ENCODE data around the gene HHATL.

Gene HHATL

GRCh38 chr3:42662813-42663535, 39.6 kb downstream of the HHATL start:
- FAIRE-seq: no peak

GRCh38 chr3:42662037-42662812, 40.4 kb downstream of the HHATL start:
- FAIRE-seq: no peak

GRCh38 chr3:42661593-42662022, 41.0 kb downstream of the HHATL start:
- no peak for FAIRE-seq

DNA sequence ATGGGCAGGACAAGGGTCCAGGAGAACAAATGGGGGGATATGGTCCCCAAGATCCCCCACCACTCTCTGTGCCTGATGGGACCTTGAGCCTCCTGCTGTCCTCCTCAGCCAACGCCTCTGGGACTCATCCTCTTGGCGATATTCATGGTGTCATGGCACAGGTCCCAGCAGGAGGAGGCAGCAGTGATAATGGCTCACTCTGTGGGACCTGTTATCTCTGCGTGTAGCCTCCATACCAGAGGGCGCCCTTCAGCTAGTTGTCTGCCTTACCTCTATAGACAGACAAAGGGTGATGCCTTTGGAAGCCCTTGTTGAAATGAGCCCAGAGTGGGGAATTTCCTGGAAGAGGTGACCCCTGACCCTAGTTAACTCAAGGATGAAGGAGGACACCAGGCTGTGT, 41.7 kb downstream of the HHATL start:
- no peak for FAIRE-seq

DNA sequence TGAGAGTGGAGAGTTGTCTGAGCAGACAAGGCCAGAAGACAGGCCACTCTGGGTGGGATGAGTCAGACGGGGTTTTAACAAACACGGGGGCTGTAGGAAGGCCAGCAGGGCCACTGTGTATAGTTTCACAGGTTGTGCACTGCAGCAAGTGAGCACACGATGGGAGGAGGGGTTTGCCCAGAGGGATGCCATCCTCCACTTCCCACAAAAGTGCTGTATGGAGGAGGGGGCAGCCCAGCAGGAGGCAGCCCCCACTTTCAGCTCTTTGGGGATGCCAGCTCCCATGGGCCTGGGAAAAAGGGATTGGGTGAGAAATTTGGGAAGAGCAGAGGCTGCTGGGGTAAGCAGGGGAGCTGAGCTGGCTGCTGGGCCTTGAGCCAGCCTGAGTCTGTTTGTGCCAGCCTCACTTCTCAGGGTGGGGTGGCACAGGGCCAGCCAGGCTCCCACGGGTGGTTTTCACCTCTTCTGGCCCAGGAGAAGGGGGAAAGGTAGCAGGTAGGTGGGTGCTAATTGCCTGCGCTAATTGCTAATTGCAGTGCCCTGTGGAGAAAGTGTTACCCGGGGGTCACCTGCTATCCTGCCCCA, 42.4 kb downstream of the HHATL start:
- FAIRE-seq: no peak

- FAIRE-seq: no peak
Measured at GRCh38 chr3:42659451-42660130, 43.0 kb downstream of the HHATL start.

DNA sequence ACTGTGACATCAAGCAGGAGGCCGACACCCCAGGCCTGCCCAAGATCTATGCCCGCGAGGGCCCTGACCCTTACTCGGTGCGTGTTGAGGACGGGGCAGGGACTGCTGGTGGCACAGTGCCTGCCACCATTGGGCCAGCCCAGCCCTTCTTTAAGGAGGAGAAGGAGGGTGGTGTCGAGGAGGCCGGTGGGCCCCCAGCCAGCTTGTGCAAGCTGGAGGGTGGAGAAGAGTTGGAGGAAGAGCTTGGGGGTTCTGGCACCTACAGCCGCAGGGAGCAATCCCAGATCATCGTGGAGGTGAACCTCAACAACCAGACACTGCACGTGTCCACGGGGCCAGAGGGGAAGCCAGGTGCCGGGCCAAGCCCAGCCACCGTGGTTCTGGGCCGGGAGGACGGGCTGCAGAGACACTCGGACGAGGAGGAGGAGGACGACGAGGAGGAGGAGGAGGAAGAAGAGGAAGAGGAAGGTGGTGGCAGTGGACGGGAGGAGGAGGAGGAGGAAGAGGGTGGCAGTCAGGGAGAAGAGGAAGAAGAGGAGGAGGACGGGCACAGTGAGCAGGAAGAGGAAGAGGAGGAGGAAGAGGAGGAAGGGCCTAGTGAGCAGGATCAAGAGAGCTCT, 43.7 kb downstream of the HHATL start:
- no peak for FAIRE-seq

DNA sequence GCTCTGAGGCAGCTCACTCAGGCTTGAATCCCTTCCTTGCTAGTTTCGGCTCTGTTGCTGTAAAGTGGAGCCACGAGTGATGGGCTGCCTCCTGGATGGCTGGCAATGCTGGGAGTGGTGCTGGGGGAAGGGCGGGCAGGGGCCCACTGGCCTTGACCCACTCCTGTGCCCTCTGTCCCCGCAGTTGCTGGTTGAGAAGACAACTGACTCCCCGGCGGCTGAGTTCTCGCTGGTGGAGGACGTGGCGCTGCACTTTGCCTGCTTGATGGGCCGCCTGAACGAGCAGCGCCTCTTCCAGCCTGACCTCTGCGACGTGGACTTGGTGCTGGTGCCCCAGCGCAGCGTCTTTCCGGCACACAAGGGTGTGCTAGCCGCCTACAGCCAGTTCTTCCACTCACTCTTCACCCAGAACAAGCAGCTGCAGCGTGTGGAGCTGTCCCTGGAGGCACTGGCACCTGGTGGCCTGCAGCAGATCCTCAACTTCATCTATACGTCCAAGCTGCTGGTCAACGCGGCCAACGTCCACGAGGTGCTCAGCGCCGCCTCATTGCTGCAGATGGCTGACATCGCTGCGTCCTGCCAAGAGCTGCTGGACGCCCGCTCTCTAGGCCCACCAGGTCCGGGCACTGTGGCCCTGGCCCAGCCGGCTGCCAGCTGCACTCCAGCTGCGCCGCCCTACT, 44.4 kb downstream of the HHATL start:
- no peak for FAIRE-seq

DNA sequence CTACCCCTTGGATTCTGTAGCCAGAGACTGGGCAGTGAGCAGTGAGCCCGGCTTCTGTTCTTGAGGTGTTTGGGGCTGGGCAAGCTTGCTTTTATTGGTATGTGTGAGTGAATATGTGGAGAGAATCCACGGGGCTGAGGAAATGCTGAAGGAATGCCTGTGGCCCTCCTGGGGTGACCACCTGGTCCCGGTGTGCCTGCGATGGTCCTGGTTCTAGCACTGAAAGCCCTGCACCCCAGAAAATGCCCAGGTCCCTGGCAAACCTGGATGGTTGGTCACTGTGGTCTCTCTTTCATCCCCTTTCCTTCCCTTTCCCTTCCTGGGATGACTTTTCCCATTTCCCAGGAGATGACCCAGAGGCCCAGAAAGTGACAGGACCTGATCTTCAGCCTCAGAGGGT, 44.9 kb downstream of the HHATL start:
- no peak for FAIRE-seq

DNA sequence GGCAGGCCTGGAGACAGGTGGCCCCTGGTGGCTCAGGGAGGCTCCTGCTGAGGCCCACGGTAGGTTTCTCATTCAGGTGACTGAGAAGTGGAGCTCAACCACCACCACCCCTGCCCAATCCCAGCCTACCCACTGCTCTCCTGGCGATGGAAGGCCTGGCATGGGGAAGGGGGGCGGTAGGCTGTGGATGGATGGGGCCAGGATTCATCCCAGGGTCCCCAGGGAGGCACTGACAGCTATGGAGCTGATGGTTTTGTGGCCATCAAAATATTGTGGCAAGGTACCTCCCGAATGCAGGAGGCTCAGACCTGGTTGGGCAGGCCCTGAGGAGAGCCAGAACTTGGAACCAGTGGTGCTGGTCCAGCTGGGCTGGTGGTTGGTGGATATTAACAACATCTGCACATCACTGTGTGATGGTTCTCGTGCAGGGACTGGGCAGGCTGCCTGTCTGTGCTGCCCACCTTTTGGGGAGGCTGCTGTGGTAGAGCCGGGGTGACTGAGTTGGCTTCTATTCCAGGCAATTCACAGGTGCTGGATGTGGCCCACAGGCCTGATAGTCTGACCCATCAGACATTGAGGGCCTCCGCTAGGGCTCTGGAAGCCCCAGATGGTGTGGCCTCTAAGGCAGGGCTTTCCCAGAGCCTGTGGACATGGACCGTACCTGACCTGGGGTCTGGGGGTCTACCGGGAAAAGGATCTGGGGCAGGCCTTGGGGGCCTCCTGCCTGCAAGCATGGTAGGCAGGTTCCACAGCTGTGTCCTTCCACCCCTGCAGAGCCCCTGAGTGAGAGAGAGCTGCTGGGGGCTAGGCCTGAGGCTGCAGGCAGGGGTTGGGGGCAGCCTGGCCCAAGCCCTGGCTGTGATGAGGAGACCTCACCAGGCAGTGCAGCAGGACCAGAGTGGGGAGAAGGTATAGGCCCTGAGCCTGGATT, 45.7 kb downstream of the HHATL start:
- no peak for FAIRE-seq

DNA sequence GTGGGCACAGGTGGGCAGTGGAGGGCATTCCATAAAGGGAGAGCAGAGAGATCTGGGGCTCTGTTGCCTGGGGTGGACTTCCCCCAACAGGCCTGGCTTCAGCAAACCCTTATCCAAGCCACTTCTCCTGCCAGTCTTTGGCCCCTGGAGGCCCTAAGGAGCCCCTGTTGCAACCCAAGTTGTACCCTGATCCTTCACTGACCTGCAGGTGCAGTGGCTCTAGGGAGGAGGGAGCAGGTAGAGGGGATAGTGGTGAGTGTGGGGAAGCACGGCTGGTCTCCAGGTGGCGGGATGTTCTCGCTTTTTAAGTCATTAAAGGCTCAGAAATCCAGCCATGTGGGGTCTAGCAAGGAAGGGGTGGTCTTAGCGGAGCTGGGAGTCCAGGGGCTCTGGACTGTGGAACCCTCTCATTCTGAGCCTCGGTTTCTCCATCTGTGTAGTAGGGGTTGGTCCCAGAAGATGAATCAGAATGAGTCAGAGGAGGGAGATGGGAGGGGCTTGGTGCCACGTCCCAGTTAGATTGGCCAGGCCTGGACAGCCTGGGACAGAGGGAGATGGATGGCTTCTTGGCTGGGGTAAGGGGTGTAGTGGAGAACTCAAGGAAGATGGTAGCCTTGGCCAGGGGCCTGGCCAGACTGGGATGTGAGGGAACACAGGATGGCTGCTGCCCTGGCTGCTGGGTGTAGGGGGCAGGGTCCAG, 46.5 kb downstream of the HHATL start:
- FAIRE-seq: no peak

- no peak for FAIRE-seq
Measured at GRCh38 chr3:42655331-42655888, 47.2 kb downstream of the HHATL start.

GRCh38 chr3:42654331-42655201, 48.0 kb downstream of the HHATL start:
- FAIRE-seq: no peak

DNA sequence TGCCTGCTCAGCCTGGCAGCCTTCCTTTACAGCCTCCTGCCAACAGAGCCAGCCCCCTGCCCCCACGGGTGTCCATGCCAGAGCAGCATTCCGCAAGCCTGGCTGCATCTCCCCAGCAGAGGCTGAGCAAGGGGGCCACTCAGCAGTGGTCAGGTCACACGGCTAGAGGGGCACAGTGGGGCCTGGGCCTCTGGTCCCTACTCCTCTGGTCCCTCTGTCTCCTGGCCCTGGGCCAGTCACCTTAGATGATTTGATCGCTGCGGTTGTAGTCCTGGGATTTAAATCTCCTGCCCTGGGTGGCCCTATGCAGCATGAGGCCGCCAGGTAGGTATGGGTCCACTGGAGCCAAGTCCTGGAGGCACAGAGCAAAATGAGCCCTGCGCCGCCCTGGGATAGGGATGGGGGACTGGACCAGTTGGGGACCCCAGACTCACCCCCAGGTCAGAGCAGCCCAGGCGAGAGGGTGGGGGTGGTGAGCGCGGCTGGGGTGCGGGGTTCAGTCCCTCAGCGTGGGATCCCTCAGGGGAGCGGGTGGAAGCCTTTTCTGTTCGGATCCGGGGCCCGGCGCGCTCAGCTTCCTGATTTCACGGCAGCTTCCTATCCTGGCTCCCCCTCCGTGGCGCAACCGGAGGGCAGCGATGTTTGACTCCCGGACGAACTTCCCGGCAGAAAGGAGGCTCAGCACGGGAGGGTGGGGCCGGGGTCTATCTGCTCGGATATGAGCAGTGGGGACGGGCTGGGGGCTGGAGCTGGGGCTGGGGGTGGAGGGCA, 48.9 kb downstream of the HHATL start, which contains the start of gene ZBTB47:
Gene ZBTB47 (plus strand): TSS at position 138 of the 771 bp plus-strand sequence. CDS start 4,659 bp downstream, outside the sequence.
- no peak for FAIRE-seq

DNA sequence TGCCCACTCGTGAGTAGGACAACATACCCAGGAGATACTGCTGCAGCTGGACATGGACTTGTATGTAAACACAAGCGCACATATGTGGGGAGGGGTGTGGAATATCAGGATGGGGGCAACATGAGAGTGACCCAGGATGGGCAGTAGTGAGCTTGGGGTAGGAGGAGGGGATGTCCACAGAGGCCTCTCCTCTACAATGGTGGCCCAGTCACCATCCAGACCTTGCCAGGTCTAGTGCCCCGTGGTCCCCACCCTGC, 49.4 kb downstream of the HHATL start:
- FAIRE-seq: no peak

- FAIRE-seq: no peak
Measured at GRCh38 chr3:42652611-42653302, 49.8 kb downstream of the HHATL start.

DNA sequence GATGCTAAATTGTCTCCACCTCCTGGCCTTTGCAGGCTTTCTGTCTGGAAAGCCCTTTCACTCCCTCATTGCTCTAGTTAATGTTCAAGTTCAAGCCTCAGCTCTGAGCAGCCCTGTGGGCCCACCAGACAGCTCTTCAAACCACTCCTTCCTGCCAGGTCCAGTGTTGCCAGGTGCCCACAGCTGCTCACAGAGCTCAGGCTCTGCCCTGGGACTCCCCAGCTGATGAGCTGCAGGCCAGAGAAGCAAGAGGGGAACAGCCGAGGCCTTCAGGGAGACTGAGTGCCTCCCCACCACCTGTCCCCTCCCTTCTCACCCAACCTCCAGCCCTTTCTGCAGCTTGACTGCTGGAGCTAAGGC, 50.4 kb downstream of the HHATL start:
- FAIRE-seq: no peak

Data from G401.6 (cell line).